ENCODE measurements around the gene CDH4. TPM values are rescaled to one million over a fixed set of nuclear protein-coding genes. Genes with fewer than 3 reads are reported as not detected.

CDH4 gene
- total and polyA plus RNA-seq, 10 donors, result 0.30 to 20.1 (median 7.7) TPM

DNA sequence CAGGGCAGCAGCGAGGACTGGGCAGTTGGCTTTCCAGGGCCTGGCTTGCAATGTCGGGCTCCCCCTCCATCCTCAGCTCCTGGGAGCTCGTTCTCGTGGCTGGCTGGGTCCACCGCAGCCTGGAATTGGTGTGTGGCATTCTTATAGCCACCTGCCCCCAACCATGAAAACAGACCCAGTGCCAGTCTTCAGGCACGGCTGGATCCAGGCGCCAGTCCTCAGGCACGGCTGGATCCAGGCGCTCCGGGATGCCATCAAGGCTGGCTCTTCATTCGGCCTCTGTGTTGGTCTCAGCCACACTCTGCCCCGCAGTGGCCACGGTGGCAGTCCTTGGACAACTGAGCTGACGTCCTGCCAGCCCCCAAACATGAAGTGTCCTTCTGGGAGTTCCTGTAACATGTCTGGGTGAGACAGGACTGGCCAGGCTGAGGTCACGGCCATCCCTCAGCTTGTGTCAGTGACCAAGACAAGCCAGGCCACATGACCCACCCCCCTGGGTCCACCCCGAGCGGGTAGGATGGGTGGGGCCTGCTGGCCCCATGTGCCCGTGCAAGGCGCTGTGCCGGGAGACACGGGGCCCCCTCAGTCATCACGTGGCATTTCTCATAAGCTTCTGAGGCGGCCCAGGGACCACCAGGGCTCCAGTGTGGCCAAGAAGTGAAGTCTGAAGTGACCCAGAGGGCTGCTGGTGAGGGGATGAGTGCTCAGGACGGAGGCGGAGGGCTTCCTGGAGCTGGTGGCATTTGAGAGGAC, 714.6 kb downstream of the CDH4 start:
- Histone ChIP-seq H3K4me3 (no peak overlapping the region), H3K27ac (no peak overlapping the region), H3K36me3 (peaks cover 0 to 2% (median under 1%) of the 10 kb centered on the region in 6 donors), H3K4me1 (peaks cover 0 to 20% (median 3%) of the 10 kb centered on the region in 6 donors), H3K27me3 (replicated peaks in 1 of 7) (peaks cover 0 to 31% (median 19%) of the 10 kb centered on the region in 7 donors), H3K9me3 (no peaks in the 10 kb centered on the region)
- 74 to 86% (median 78%) methylated on average over 3 to 25 of the region's 25 CpGs for WGBS, 5 donors
- intact Hi-C loops (cut with DNase I; ENCODE audit: low total_unique reads), result no loop called here
- TF ChIP-seq POLR2A (IDR thresholded peaks at IDR 0.05) (no peak), POLR2AphosphoS5 (IDR thresholded peaks at IDR 0.05) (peak; percentile 51 to 72 (median 69))
- TF ChIP-seq, protein P1, sequence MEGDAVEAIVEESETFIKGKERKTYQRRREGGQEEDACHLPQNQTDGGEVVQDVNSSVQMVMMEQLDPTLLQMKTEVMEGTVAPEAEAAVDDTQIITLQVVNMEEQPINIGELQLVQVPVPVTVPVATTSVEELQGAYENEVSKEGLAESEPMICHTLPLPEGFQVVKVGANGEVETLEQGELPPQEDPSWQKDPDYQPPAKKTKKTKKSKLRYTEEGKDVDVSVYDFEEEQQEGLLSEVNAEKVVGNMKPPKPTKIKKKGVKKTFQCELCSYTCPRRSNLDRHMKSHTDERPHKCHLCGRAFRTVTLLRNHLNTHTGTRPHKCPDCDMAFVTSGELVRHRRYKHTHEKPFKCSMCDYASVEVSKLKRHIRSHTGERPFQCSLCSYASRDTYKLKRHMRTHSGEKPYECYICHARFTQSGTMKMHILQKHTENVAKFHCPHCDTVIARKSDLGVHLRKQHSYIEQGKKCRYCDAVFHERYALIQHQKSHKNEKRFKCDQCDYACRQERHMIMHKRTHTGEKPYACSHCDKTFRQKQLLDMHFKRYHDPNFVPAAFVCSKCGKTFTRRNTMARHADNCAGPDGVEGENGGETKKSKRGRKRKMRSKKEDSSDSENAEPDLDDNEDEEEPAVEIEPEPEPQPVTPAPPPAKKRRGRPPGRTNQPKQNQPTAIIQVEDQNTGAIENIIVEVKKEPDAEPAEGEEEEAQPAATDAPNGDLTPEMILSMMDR (IDR thresholded peaks at IDR 0.05 in 8 of 11, conservative IDR thresholded peaks at IDR 0.05 in 3 of 11), result no peak
- DNase-seq, result peak; percentile 80

DNA sequence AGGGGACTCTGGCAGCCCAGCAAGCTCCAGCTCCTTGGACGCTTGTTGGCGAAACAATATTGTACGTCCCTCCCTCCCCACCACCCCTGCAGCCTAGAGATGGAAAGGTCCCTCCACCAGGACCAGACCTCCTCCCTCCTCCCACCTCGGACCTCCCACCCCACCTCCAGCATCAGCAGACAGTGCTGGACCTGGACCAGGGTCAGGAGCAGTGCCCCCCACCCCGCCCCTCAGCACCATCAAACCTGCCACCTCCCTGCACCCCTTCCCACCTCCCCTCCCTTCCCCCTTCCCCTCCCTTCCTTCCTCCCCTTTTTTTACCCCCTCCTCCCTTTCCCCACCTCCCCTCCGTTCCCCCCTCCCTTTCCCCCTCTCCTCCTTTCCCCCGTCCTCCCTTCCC, 715.2 kb downstream of the CDH4 start:
- Histone ChIP-seq H3K4me1 (peaks cover 0 to 20% (median 3%) of the 10 kb centered on the region in 6 donors), H3K36me3 (peaks cover 0 to 9% (median 5%) of the 10 kb centered on the region in 6 donors), H3K27me3 (replicated peaks in 1 of 7) (peaks cover 0 to 31% (median 19%) of the 10 kb centered on the region in 7 donors), H3K9me3 (peaks cover 0 to 3% (median 0%) of the 10 kb centered on the region in 8 donors), H3K4me3 (no peak overlapping the region), H3K27ac (no peak overlapping the region)
- intact Hi-C loops (cut with DNase I; ENCODE audit: low total_unique reads), result no loop called here
- 59 to 74% (median 69%) methylated on average over 5 to 7 of the region's 7 CpGs for WGBS, 5 donors
- TF ChIP-seq, protein P1 (IDR thresholded peaks at IDR 0.05 in 8 of 11, conservative IDR thresholded peaks at IDR 0.05 in 3 of 11), result no peak
- TF ChIP-seq POLR2A (IDR thresholded peaks at IDR 0.05), result no peak
- TF ChIP-seq POLR2AphosphoS5 (IDR thresholded peaks at IDR 0.05), result no peak
- peak; percentile 31 for DNase-seq

DNA sequence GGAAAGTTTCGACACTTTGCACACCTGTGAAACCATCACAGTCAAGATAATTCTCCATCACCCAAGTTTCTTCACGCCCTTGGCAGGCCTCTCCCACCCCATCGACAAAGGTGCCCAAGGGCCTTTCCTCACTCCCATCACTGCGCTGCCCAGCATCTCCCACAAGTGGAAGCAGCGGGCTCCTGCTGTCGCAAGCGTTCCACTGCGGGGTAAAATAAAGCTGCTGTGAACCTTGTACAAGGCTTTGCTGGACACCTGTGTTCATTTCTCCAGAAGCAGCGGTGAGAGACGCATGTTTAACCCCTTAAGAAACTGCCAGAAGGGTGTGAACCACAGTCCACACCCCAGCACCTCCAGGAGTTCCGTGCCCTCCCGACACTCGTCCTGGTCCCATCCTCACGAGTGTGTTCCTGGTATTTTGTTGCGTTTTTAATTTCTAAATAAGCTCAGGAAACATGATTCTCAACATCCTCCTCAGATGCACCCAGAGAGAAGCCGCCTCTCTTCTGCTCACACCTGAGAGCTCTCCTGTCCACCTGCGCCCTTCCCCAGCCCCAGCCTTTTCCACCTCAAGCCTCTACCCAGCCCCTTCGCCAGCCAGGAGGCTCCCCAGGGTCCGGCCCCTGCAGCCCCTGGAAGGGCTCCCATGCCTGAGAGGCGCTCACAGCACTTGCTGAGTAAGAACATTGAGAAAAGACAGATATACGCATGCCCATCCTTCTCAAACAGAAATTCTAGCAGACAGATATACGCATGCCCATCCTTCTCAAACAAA, 716.2 kb downstream of the CDH4 start:
- H3K27me3 ChIP-seq (replicated peaks in 1 of 7), result peaks cover 0 to 31% (median 19%) of the 10 kb centered on the region in 7 donors
- peaks cover 0 to 4% (median 0%) of the 10 kb centered on the region in 8 donors for H3K9me3 ChIP-seq
- peaks cover 0 to 20% (median 3%) of the 10 kb centered on the region in 6 donors for H3K4me1 ChIP-seq
- H3K27ac ChIP-seq, result no peak overlapping the region
- peak; percentile 36 for DNase-seq
- 82 to 86% (median 86%) methylated on average over 22 of the region's 22 CpGs for WGBS, 5 donors
- intact Hi-C loops (cut with DNase I; ENCODE audit: low total_unique reads), result no loop called here
- H3K36me3 ChIP-seq, result peaks cover 0 to 18% (median 14%) of the 10 kb centered on the region in 6 donors
- H3K4me3 ChIP-seq, result no peak overlapping the region
- TF ChIP-seq, protein P1 (IDR thresholded peaks at IDR 0.05 in 8 of 11, conservative IDR thresholded peaks at IDR 0.05 in 3 of 11), result no peak
- no peak for TF ChIP-seq POLR2AphosphoS5 (IDR thresholded peaks at IDR 0.05)
- no peak for TF ChIP-seq POLR2A (IDR thresholded peaks at IDR 0.05)
